Upper lobe of left lung (tissue), 4 donors: Measurements from ENCODE around the gene SFTPB.

Source experiments
- EP300 ChIP-seq, 4 donors: sonication (generic); formaldehyde crosslinking; IDR thresholded peaks; one replicate each; pipeline ENCODE4 v1.5.1; 2017; ENCODE audit warnings: antibody characterized with exemption in 4 of 4, control low read depth in 2 of 4
- POLR2A ChIP-seq, 4 donors: fragments of 450-650 bp; IDR thresholded peaks; one replicate each; pipeline ENCODE4 v1.5.1; 2016 to 2017; ENCODE audit warnings: antibody characterized with exemption in 4 of 4, mild to moderate bottlenecking in 2 of 4
- TF ChIP-seq, protein P1 (sequence below), 6 experiments: fragments of 450-650 bp in 4 of 6; fragments of 200-600 bp in 2 of 6; sonication (generic) in 2 of 6; IDR thresholded peaks; one replicate each; pipeline ENCODE4 v1.5.1; 2016 to 2019; ENCODE audit warnings: antibody characterized with exemption in 6 of 6

GRCh38 chr2:85648619-85649018, 19.4 kb downstream of the SFTPB start:
- TF ChIP-seq, protein P1, sequence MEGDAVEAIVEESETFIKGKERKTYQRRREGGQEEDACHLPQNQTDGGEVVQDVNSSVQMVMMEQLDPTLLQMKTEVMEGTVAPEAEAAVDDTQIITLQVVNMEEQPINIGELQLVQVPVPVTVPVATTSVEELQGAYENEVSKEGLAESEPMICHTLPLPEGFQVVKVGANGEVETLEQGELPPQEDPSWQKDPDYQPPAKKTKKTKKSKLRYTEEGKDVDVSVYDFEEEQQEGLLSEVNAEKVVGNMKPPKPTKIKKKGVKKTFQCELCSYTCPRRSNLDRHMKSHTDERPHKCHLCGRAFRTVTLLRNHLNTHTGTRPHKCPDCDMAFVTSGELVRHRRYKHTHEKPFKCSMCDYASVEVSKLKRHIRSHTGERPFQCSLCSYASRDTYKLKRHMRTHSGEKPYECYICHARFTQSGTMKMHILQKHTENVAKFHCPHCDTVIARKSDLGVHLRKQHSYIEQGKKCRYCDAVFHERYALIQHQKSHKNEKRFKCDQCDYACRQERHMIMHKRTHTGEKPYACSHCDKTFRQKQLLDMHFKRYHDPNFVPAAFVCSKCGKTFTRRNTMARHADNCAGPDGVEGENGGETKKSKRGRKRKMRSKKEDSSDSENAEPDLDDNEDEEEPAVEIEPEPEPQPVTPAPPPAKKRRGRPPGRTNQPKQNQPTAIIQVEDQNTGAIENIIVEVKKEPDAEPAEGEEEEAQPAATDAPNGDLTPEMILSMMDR (IDR thresholded peaks at IDR 0.05): peak in 5 of 6 experiments; percentile 24 to 55 (median 37)
- TF ChIP-seq POLR2A (IDR thresholded peaks at IDR 0.05) (no peak), EP300 (IDR thresholded peaks at IDR 0.05) (no peak)
